Smooth muscle cell (in vitro differentiated cells): ENCODE results near the gene MOSMO. TPM values are rescaled to one million over a fixed set of nuclear protein-coding genes. Genes with fewer than 3 reads are reported as not detected.

Experiments used
- DNase-seq: peaks from one replicate; lab custom pipeline; 2025; ENCODE audit not compliant: unreplicated experiment; lab: John Stamatoyannopoulos, UW
- H2AFZ ChIP-seq: fragments of 200-600 bp; sonication (generic); 2 replicates; pipeline ENCODE4 v1.6.0; 2016; ENCODE audit warnings: antibody characterized with exemption, low read depth, mild to moderate bottlenecking
- H3F3A ChIP-seq: fragments of 200-600 bp; sonication (generic); 2 replicates; pipeline ENCODE4 v1.6.0; 2017; ENCODE audit warnings: antibody characterized with exemption, low read depth
- H3K27ac ChIP-seq: fragments of 200-600 bp; sonication (generic); 2 replicates; pipeline ENCODE4 v1.5.1; 2016; ENCODE audit warnings: low read depth, mild to moderate bottlenecking
- H3K27me3 ChIP-seq: fragments of 200-600 bp; sonication (generic); 2 replicates; pipeline ENCODE4 v1.6.1; 2016; ENCODE audit warnings: low read depth, mild to moderate bottlenecking
- H3K36me3 ChIP-seq: fragments of 200-600 bp; sonication (generic); 2 replicates; pipeline ENCODE4 v1.5.1; 2016; ENCODE audit warnings: low read depth
- H3K4me1 ChIP-seq: fragments of 200-600 bp; sonication (generic); 2 replicates; pipeline ENCODE4 v1.5.1; 2016; ENCODE audit warnings: low read depth
- H3K4me2 ChIP-seq: fragments of 200-600 bp; sonication (generic); 2 replicates; pipeline ENCODE4 v1.6.0; 2016; ENCODE audit warnings: mild to moderate bottlenecking
- H3K4me3 ChIP-seq: fragments of 200-600 bp; sonication (generic); 2 replicates; pipeline ENCODE4 v1.5.1; 2016; ENCODE audit warnings: mild to moderate bottlenecking
- H3K79me2 ChIP-seq: fragments of 200-600 bp; sonication (generic); 2 replicates; pipeline ENCODE4 v1.6.0; 2016; ENCODE audit warnings: low read depth, mild to moderate bottlenecking
- H3K9ac ChIP-seq: fragments of 200-600 bp; sonication (generic); 2 replicates; pipeline ENCODE4 v1.6.0; 2016; ENCODE audit warnings: low read depth
- H3K9me3 ChIP-seq: fragments of 200-600 bp; sonication (generic); replicated peaks from 2 replicates; pipeline ENCODE4 v1.5.1; 2016; ENCODE audit warnings: low read depth
- H4K20me1 ChIP-seq: fragments of 200-600 bp; sonication (generic); 2 replicates; pipeline ENCODE4 v1.6.0; 2016; ENCODE audit warnings: low read depth
- CTCF ChIP-seq: fragments of 200-600 bp; sonication (generic); IDR thresholded peaks from 2 replicates; pipeline ENCODE4 v1.5.1; 2017; ENCODE audit warnings: borderline replicate concordance, mild to moderate bottlenecking, antibody characterized with exemption; ENCODE audit not compliant: insufficient read depth, poor library complexity, severe bottlenecking
- WGBS: methylation state at CpG from one replicate; pipeline ENCODE4 v1.1.7; 2016; ENCODE audit warnings: low lambda C conversion rate; 5-methylcytosine and 5-hydroxymethylcytosine counted together
- polyA plus RNA-seq: library from polyadenylated mRNA; unstranded; fragments of >200 nt; fragmentation: Nextera tagmentation; extraction: Ambion mirVana; gene quantifications from 2 replicates; pipeline ENCODE4 v1.2.1, GENCODE V29; 2016
- total RNA-seq: library from RNA; depleted of rRNA; stranded (reverse); fragments of >200 nt; gene quantifications from 2 replicates; pipeline ENCODE4 v1.2.3, GENCODE V29; 2014

MOSMO gene
- total and polyA plus RNA-seq, 2 experiments from 2014 or later: 2.8 to 18.6 TPM

GRCh38 chr16:22086440-22086839 lies 78.5 kb downstream of the MOSMO start:
- Histone ChIP-seq H3K4me1 (no peaks in the 10 kb centered on the region), H3K27ac (no peak overlapping the region), H3K36me3 (no peaks in the 10 kb centered on the region), H3K27me3 (no peaks in the 10 kb centered on the region), H4K20me1 (peaks cover 4% of the 10 kb centered on the region), H3F3A (no peaks in the 10 kb centered on the region), H3K9me3 (no peaks in the 10 kb centered on the region), H3K4me2 (no peak overlapping the region), H3K4me3 (no peak overlapping the region), H2AFZ (no peak overlapping the region), H3K9ac (no peak overlapping the region), H3K79me2 (no peaks in the 10 kb centered on the region)
- DNase-seq: no peak
- 100% methylated on average over 1 of the region's 1 CpG for WGBS
- no peak for TF ChIP-seq CTCF

- no peaks in the 10 kb centered on the region for H3F3A ChIP-seq
- no peak overlapping the region for H3K4me3 ChIP-seq
- H3K4me2 ChIP-seq: no peak overlapping the region
- no peak overlapping the region for H3K9ac ChIP-seq
- WGBS: 91% methylated on average over 1 of the region's 1 CpG
- no peaks in the 10 kb centered on the region for H3K79me2 ChIP-seq
- H3K9me3 ChIP-seq: no peaks in the 10 kb centered on the region
- H3K4me1 ChIP-seq: peaks cover 9% of the 10 kb centered on the region
- no peak overlapping the region for H3K27ac ChIP-seq
- no peak for DNase-seq
- TF ChIP-seq CTCF: no peak
- no peak overlapping the region for H2AFZ ChIP-seq
- H3K36me3 ChIP-seq: no peaks in the 10 kb centered on the region
- H3K27me3 ChIP-seq: no peaks in the 10 kb centered on the region
- H4K20me1 ChIP-seq: no peaks in the 10 kb centered on the region
These were observed 80.7 kb downstream of the MOSMO start for GRCh38 chr16:22088642-22089041.

GRCh38 chr16:22089910-22090309 lies 82.0 kb downstream of the MOSMO start:
- Histone ChIP-seq H3K4me1 (peaks cover 14% of the 10 kb centered on the region), H3K4me3 (no peak overlapping the region)

More at GRCh38 chr16:22089910-22090309, 82.0 kb downstream of the MOSMO start:
- Histone ChIP-seq H3K4me2 (no peak overlapping the region), H3K79me2 (no peaks in the 10 kb centered on the region), H4K20me1 (no peaks in the 10 kb centered on the region), H3K27me3 (no peaks in the 10 kb centered on the region), H3K27ac (no peak overlapping the region), H3F3A (no peaks in the 10 kb centered on the region), H3K36me3 (no peaks in the 10 kb centered on the region), H2AFZ (no peak overlapping the region), H3K9ac (no peak overlapping the region), H3K9me3 (no peaks in the 10 kb centered on the region)
- no peak for DNase-seq
- no peak for TF ChIP-seq CTCF
- 81% methylated on average over 4 of the region's 4 CpGs for WGBS
